GM12878 (cell line): ENCODE results near the gene TNNT2.
A peak's percentile ranks its signal among the peaks of the same experiment; 100 is the strongest.

Source experiments
- CHD4 ChIP-seq: fragments of 200-600 bp; sonication (generic); IDR thresholded peaks from 2 replicates; pipeline ENCODE4 v1.6.1; 2016; ENCODE audit warnings: mild to moderate bottlenecking
- FOXM1 ChIP-seq: IDR thresholded peaks from 2 replicates; pipeline ENCODE4 v1.6.1; 2012; ENCODE audit warnings: low read depth, mild to moderate bottlenecking, inconsistent platforms, low read length, moderate library complexity
- JUNB ChIP-seq: IDR thresholded peaks from 2 replicates; pipeline ENCODE4 v1.6.1; 2016; ENCODE audit warnings: antibody characterized with exemption, mild to moderate bottlenecking
- KLF5 ChIP-seq: fragments of 450-650 bp; IDR thresholded peaks from 2 replicates; pipeline ENCODE4 v1.6.1; 2014; ENCODE audit warnings: mild to moderate bottlenecking; ENCODE audit not compliant: partially characterized antibody
- REST ChIP-seq: IDR thresholded peaks from 2 replicates; pipeline ENCODE4 v1.6.1; 2012; ENCODE audit warnings: mild to moderate bottlenecking, low read depth, low read length
- TCF12 ChIP-seq: IDR thresholded peaks from 2 replicates; pipeline ENCODE4 v1.6.1; 2011; ENCODE audit warnings: low read depth, mild to moderate bottlenecking, low read length
- TF ChIP-seq, protein P1 (sequence below): fragments of 450-650 bp; formaldehyde crosslinking; IDR thresholded peaks from 2 replicates; pipeline ENCODE4 v1.4.0; 2020; ENCODE audit warnings: mild to moderate bottlenecking, moderate library complexity
- TF ChIP-seq, protein P2 (sequence below), 3 experiments: IDR thresholded peaks in 2 of 3; conservative IDR thresholded peaks in 1 of 3; 2 replicates each; pipeline ENCODE4 v1.5.1; 2011; ENCODE audit warnings: low read depth in 3 of 3, low read length in 3 of 3, mild to moderate bottlenecking in 3 of 3, control low read depth in 2 of 3, moderate library complexity in 2 of 3, inconsistent platforms in 1 of 3, mixed read lengths in 1 of 3; ENCODE audit not compliant: control insufficient read depth in 2 of 3, insufficient read depth in 1 of 3; ENCODE audit errors: extremely low read depth in 1 of 3

DNA sequence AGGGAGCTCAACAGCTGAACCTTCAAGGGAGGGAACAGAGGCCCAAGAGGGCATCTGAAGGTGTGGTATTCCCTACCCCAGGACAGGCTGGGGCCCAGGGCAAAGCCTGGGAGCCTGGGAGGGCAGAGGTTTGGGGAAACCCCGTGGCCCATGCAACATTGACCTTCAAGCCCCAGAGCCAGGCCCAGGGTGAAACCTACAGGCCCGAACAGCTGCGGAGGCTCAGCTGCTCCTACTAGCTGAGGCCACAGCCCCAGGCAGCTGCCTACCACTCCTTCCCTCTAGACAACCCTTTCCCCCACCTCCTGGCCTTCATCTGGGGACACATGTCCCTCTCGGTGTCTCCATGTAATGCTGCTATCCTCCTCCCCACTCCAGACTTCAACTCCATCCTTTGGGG is 18.5 kb upstream of the TNNT2 start:
- TF ChIP-seq JUNB (no peak), KLF5 (no peak), CHD4 (no peak), FOXM1 (no peak), TCF12 (0 out of 2 replicates have a peak, but pooled peaks have one; percentile 8), REST (no peak)
- TF ChIP-seq, protein P1, sequence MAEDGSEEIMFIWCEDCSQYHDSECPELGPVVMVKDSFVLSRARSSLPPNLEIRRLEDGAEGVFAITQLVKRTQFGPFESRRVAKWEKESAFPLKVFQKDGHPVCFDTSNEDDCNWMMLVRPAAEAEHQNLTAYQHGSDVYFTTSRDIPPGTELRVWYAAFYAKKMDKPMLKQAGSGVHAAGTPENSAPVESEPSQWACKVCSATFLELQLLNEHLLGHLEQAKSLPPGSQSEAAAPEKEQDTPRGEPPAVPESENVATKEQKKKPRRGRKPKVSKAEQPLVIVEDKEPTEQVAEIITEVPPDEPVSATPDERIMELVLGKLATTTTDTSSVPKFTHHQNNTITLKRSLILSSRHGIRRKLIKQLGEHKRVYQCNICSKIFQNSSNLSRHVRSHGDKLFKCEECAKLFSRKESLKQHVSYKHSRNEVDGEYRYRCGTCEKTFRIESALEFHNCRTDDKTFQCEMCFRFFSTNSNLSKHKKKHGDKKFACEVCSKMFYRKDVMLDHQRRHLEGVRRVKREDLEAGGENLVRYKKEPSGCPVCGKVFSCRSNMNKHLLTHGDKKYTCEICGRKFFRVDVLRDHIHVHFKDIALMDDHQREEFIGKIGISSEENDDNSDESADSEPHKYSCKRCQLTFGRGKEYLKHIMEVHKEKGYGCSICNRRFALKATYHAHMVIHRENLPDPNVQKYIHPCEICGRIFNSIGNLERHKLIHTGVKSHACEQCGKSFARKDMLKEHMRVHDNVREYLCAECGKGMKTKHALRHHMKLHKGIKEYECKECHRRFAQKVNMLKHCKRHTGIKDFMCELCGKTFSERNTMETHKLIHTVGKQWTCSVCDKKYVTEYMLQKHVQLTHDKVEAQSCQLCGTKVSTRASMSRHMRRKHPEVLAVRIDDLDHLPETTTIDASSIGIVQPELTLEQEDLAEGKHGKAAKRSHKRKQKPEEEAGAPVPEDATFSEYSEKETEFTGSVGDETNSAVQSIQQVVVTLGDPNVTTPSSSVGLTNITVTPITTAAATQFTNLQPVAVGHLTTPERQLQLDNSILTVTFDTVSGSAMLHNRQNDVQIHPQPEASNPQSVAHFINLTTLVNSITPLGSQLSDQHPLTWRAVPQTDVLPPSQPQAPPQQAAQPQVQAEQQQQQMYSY (CRISPR knock-in tag): no peak
- TF ChIP-seq, protein P2, sequence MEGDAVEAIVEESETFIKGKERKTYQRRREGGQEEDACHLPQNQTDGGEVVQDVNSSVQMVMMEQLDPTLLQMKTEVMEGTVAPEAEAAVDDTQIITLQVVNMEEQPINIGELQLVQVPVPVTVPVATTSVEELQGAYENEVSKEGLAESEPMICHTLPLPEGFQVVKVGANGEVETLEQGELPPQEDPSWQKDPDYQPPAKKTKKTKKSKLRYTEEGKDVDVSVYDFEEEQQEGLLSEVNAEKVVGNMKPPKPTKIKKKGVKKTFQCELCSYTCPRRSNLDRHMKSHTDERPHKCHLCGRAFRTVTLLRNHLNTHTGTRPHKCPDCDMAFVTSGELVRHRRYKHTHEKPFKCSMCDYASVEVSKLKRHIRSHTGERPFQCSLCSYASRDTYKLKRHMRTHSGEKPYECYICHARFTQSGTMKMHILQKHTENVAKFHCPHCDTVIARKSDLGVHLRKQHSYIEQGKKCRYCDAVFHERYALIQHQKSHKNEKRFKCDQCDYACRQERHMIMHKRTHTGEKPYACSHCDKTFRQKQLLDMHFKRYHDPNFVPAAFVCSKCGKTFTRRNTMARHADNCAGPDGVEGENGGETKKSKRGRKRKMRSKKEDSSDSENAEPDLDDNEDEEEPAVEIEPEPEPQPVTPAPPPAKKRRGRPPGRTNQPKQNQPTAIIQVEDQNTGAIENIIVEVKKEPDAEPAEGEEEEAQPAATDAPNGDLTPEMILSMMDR (IDR thresholded peaks at IDR 0.05 in 2 of 3, conservative IDR thresholded peaks at IDR 0.05 in 1 of 3; ENCODE audit: control insufficient read depth in 2 of 3, extremely low read depth in 1 of 3, insufficient read depth in 1 of 3, low read depth in 3 of 3, low read length in 3 of 3): no peak
